Activated naive CD4-positive, alpha-beta T cell treated with anti-CD3 and anti-CD28 coated beads, Interleukin-2, amount 10 ng/mL, durations not matched to agents 7 days and 5 days (primary cell): ENCODE measurements around the gene SKIC8.

Experiments
- CTCF ChIA-PET: fragments of 350-600 bp; sonication (Branson Sonifier 250); formaldehyde crosslinking; loops from one replicate; lab custom pipeline; 2021; ENCODE audit warnings: antibody characterized with exemption; lab: Charles Lee
- DNase-seq: peaks from one replicate; pipeline ENCODE4 v3.0.0-alpha.2; 2020
- H3K27ac Mint-ChIP-seq: one replicate; pipeline ENCODE4 v1.8.0; 2021; ENCODE audit warnings: mild to moderate bottlenecking, moderate library complexity, mixed read lengths
- H3K27me3 Mint-ChIP-seq: one replicate; pipeline ENCODE4 v1.8.0; 2021; ENCODE audit warnings: mild to moderate bottlenecking, mixed read lengths
- H3K36me3 Mint-ChIP-seq: one replicate; pipeline ENCODE4 v1.8.0; 2021; ENCODE audit warnings: mixed read lengths
- H3K4me1 Mint-ChIP-seq: one replicate; pipeline ENCODE4 v1.8.0; 2021; ENCODE audit warnings: mixed read lengths
- H3K4me3 Mint-ChIP-seq: one replicate; pipeline ENCODE4 v1.8.0; 2021; ENCODE audit warnings: mild to moderate bottlenecking, moderate library complexity, mixed read lengths
- H3K9me3 Mint-ChIP-seq: one replicate; pipeline ENCODE4 v1.8.0; 2021; ENCODE audit warnings: mixed read lengths

Gene SKIC8

GRCh38 chr15:78299101-78299930 is at the start of gene SKIC8:
Gene SKIC8 (minus strand): TSS chr15:78299609. CDS start chr15:78295686, 3,923 bp downstream.
- Mint-ChIP-seq H3K27me3 (peaks cover 20% of the 10 kb centered on the region), H3K27ac (peak within 1 kb of the TSS; percentile 92), H3K36me3 (peaks cover 7% of the 10 kb centered on the region), H3K9me3 (no peaks in the 10 kb centered on the region), H3K4me3 (peak within 1 kb of the TSS; percentile 95), H3K4me1 (peaks cover 35% of the 10 kb centered on the region)
- DNase-seq = peak; percentile 94
- CTCF ChIA-PET = interaction anchor here (0.9 to 1.6 kb wide), 4 partner anchors 9 to 441 kb away, joined by 3 to 4 read pairs (median 3); no protein-coding TSS in a partner anchor

DNA sequence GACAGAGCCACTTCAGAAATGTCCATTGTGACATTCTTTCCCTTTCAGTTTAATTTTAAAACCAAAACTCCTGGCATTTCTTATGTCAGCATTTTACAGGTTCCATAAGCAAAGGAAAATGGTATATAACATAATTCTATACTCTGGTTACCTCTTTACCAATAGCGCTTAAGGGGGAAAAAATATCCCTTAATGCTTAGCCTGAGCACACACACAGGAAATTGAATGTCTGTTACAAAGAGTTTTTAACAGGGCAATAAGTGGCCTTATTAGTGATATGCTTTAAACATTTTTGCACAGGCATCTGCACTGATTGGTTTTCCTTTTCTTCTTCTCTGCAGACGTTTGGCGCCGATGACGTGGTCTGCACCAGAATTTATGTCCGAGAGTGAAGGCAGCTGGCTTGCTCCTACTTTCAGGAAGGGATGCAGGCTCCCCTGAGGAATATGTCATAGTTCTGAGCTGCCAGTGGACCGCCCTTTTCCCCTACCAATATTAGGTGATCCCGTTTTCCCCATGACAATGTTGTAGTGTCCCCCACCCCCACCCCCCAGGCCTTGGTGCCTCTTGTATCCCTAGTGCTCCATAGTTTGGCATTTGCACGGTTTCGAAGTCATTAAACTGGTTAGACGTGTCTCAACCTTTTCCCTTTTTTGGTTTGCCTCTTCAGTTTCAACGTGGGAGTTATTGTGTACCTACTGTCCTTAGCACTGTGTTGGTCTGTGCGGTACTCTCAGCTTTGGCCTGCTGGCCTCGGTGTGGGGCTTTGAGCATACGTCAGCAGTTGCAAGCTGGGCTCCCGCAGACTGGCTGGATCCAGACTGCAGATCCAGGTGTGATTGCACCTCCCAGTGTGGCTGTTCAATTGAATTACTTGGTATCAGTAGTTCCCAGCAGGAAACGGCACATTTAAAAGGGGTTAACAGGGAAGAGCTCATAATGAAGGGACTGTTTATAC is 48.5 kb upstream of the SKIC8 start:
- peaks cover 57% of the 10 kb centered on the region for H3K27me3 Mint-ChIP-seq
- H3K4me1 Mint-ChIP-seq = no peaks in the 10 kb centered on the region
- no peaks in the 10 kb centered on the region for H3K9me3 Mint-ChIP-seq
- DNase-seq = no peak
- no peak overlapping the region for H3K27ac Mint-ChIP-seq
- H3K36me3 Mint-ChIP-seq = no peaks in the 10 kb centered on the region
- CTCF ChIA-PET = interaction anchor here (1.3 kb wide), 1 partner anchor 19 kb away, joined by 3 read pairs; no protein-coding TSS in a partner anchor
- H3K4me3 Mint-ChIP-seq = no peak overlapping the region

DNA sequence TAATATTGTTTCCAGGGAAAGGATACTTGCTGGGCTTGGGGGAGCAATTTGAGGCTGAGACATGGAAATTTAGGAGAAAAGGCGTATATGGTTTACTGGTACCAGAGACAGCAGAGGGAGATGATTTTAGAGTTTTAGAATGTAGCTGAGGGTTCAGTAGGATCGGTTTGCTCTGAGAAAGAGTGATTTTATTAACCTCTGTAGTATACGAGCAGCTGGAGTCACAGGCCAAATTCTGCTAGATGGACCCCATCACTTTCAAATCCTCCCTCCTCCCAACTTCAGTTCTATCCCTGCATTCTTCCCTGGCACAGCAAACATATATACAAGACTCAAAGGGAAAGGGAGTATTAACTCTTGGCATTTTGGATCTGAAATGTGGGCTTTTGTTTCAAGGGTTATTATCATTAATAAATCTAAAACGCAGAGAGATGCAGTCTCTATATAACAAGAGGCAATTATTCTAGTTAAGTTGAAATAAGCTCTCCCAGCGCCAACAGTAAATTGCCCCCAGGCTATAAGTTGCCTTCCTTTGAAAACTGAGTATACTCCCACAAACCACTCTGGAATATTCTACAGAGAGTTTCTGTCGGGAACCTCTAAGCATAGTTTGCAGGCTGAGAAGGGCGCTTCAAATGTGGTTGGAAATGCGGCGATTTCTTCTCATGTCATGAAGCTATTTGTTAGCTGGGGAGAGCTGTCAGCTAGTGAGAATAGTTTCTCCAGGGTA is 46.2 kb upstream of the SKIC8 start:
- Mint-ChIP-seq H3K9me3 (no peaks in the 10 kb centered on the region), H3K27me3 (peaks cover 80% of the 10 kb centered on the region), H3K36me3 (no peaks in the 10 kb centered on the region), H3K27ac (no peak overlapping the region), H3K4me3 (no peak overlapping the region), H3K4me1 (no peaks in the 10 kb centered on the region)
- DNase-seq = no peak
- CTCF ChIA-PET = interaction anchor here (1.1 kb wide), 1 partner anchor 51 kb away, joined by 4 read pairs; no protein-coding TSS in a partner anchor

GRCh38 chr15:78343276-78344060 is 44.1 kb upstream of the SKIC8 start:
- Mint-ChIP-seq H3K4me1 (no peaks in the 10 kb centered on the region), H3K27ac (no peak overlapping the region), H3K9me3 (no peaks in the 10 kb centered on the region), H3K27me3 (peaks cover 89% of the 10 kb centered on the region), H3K4me3 (no peak overlapping the region), H3K36me3 (no peaks in the 10 kb centered on the region)
- CTCF ChIA-PET = no interaction called here
- DNase-seq = no peak

DNA sequence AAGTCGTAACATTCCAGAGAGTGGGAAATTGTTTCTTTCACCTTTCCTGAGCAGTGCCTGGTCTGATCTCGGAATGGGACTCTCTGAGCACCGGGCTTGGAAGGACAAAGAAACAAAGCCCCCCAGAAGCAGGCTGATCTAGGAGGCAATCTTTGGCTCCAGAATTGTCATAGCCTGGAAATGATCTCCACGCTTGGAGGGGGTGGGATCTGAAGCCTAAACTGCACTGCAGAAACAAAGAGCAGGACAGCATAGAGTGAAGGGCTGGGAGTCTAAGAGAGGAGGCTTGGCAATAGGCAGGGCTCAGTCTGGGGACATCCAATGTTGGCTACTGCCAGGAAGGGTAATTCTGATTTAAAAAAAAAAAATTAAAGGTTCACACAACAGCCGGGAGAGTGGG is 42.6 kb upstream of the SKIC8 start:
- Mint-ChIP-seq H3K4me3 (no peak overlapping the region), H3K36me3 (no peaks in the 10 kb centered on the region)

DNA sequence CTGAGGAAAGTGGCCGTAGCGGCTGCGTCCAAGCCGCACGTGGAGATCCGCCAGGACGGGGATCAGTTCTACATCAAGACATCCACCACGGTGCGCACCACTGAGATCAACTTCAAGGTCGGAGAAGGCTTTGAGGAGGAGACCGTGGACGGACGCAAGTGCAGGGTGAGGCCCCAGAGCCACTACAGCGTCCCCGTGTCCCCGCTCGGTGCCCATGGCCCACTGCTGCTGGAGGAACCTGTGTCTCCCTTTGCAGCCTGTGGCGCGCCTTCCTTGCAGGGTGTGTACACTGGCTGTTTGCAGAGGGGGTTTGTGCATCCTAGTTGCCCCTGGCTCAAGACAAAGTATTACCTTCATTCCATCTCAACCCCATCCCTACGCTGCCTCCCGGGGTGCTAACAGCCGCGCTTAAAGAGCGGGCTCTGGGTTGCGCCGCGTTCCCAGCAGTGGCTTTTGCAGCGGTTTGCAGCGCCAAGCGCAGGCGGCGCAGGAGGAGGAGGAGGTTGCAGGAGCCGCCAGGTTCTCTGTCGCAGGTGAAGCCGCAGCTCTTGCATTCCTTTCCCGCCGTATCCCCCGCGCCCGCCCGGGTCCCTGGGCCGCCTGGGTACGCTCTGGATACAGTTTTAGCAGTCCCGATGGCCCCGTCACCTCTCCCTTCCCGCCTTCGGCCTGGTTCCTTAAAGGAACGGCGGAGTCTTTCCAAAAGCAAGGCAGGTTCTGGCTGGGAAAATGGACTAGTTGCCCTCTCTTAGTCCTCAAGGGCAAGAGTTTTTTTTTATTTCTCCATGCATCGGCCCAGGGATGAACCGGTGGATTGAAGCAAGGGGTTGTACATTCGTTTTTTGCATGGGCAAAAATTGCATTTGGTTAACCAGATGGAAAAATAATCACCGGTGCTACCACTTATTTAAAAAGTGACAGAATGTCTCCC is 41.9 kb upstream of the SKIC8 start:
- Mint-ChIP-seq H3K4me1 (no peaks in the 10 kb centered on the region), H3K4me3 (no peak overlapping the region), H3K9me3 (no peaks in the 10 kb centered on the region), H3K27me3 (peaks cover 81% of the 10 kb centered on the region), H3K36me3 (no peaks in the 10 kb centered on the region), H3K27ac (no peak overlapping the region)
- no peak for DNase-seq
- CTCF ChIA-PET = no interaction called here

More for the DNA sequence above, 42.6 kb upstream of the SKIC8 start:
- no peak for DNase-seq
- Mint-ChIP-seq H3K9me3 (no peaks in the 10 kb centered on the region), H3K4me1 (no peaks in the 10 kb centered on the region), H3K27me3 (peaks cover 88% of the 10 kb centered on the region), H3K27ac (no peak overlapping the region)
- CTCF ChIA-PET = no interaction called here

GRCh38 chr15:78340231-78341056 is 41.0 kb upstream of the SKIC8 start, which contains the start of gene CRABP1:
Gene CRABP1 (plus strand): TSS chr15:78340353. CDS start chr15:78340429, 76 bp downstream.
- Mint-ChIP-seq H3K4me3 (no peak within 1 kb of the TSS), H3K27me3 (peaks cover 75% of the 10 kb centered on the region), H3K9me3 (no peaks in the 10 kb centered on the region), H3K4me1 (no peaks in the 10 kb centered on the region), H3K36me3 (no peaks in the 10 kb centered on the region), H3K27ac (no peak within 1 kb of the TSS)
- no peak for DNase-seq
- CTCF ChIA-PET = no interaction called here

DNA sequence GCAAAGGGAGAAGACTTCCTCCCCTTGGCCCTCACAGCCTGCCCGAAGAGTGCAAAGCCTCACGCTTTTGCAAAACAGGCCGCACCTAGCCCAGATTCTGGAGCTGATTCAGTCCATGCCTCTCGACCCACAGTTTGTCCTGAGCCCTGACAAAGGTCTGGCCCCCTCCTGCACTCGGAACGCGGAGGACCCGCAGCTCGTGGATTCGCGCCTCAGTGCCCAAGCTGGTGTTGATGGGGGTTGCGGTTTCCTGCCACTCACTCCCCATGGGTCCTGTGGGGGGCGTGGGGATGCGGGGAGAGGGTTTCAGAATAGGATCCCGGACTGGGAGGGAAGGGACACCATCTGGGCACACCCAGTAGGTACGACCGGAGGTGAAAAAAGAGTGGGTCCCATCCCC is 40.1 kb upstream of the SKIC8 start:
- Mint-ChIP-seq H3K4me1 (no peaks in the 10 kb centered on the region), H3K27ac (no peak overlapping the region), H3K36me3 (no peaks in the 10 kb centered on the region), H3K9me3 (no peaks in the 10 kb centered on the region), H3K4me3 (no peak overlapping the region), H3K27me3 (peaks cover 70% of the 10 kb centered on the region)
- CTCF ChIA-PET = interaction anchor here (1.7 kb wide), 1 partner anchor 13 kb away, joined by 3 read pairs; no protein-coding TSS in a partner anchor
- no peak for DNase-seq

DNA sequence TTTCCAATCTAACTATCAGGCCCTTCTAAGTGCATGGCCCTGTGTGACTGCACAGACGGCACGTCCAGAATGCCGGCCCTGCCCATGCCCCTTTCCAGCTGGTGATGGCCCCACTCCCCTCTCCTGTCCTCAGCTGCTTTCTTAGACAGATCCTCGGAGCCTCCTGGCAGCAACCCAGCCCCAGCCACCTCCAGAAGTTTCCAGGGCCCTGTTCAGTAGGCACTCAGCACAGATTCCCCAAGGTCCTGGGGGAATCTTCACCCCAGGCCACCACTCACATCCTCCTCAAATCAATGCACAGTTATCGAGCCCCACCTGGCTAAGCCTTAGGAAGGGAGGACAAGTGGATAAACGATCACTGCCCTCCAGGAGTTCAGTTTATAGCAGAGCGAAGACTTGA is 39.4 kb upstream of the SKIC8 start:
- no peaks in the 10 kb centered on the region for H3K9me3 Mint-ChIP-seq
- CTCF ChIA-PET = interaction anchor here (1.7 kb wide), 1 partner anchor 14 kb away, joined by 3 read pairs; no protein-coding TSS in a partner anchor
- H3K27me3 Mint-ChIP-seq = peaks cover 65% of the 10 kb centered on the region
- no peaks in the 10 kb centered on the region for H3K36me3 Mint-ChIP-seq
- H3K27ac Mint-ChIP-seq = no peak overlapping the region
- H3K4me1 Mint-ChIP-seq = no peaks in the 10 kb centered on the region
- no peak for DNase-seq
- no peak overlapping the region for H3K4me3 Mint-ChIP-seq

DNA sequence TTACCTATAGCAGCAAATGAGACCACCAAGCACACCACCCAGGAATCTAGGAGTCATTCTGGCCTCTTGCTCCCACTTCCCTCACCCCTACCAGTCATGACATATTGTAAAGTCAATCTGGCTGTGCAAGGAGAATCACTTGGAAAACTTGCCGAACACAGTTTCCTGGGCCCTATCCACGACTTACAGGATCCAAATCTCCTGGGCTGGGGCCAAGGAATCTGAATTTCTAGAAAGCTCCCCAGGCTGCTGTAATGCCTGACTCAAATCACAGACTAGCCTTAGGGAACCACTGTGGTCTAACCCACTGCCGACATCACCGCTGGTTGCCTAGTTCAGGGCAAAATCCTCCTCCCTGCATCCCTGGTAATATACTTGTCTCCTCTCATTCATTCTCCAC is 36.6 kb upstream of the SKIC8 start:
- no peaks in the 10 kb centered on the region for H3K9me3 Mint-ChIP-seq
- no peak overlapping the region for H3K27ac Mint-ChIP-seq
- H3K36me3 Mint-ChIP-seq = no peaks in the 10 kb centered on the region
- CTCF ChIA-PET = no interaction called here
- H3K4me3 Mint-ChIP-seq = no peak overlapping the region
- peaks cover 38% of the 10 kb centered on the region for H3K27me3 Mint-ChIP-seq
- DNase-seq = no peak
- H3K4me1 Mint-ChIP-seq = no peaks in the 10 kb centered on the region

- H3K9me3 Mint-ChIP-seq = no peaks in the 10 kb centered on the region
- DNase-seq = no peak
- CTCF ChIA-PET = no interaction called here
Observed at GRCh38 chr15:78334845-78335244, 35.4 kb upstream of the SKIC8 start.

More at GRCh38 chr15:78334845-78335244, 35.4 kb upstream of the SKIC8 start:
- no peaks in the 10 kb centered on the region for H3K36me3 Mint-ChIP-seq
- peaks cover 27% of the 10 kb centered on the region for H3K27me3 Mint-ChIP-seq
- H3K4me1 Mint-ChIP-seq = no peaks in the 10 kb centered on the region
- H3K4me3 Mint-ChIP-seq = no peak overlapping the region
- H3K27ac Mint-ChIP-seq = no peak overlapping the region
